ENCODE results near the gene GSTT2.

GSTT2 gene

GRCh38 chr22:24002272-24002671, 22.3 kb downstream of the GSTT2 start:
- H3K4me3 ChIP-seq (ENCODE audit: low read depth, low read length) = no peak overlapping the region
- DNase-seq (ENCODE audit: low read depth) = no peak
- TF ChIP-seq POLR2A (IDR thresholded peaks at IDR 0.05; ENCODE audit: extremely low read depth, insufficient read length) (no peak), CTCF (IDR thresholded peaks at IDR 0.05; ENCODE audit: low read depth, low read length) (no peak), MAX (IDR thresholded peaks at IDR 0.05; ENCODE audit: low read depth, low read length) (no peak), MYC (IDR thresholded peaks at IDR 0.05; ENCODE audit: low read depth, low read length) (no peak)

- H3K4me3 ChIP-seq (ENCODE audit: low read depth, low read length) = no peak overlapping the region
- no peak for DNase-seq (ENCODE audit: low read depth)
- TF ChIP-seq CTCF (IDR thresholded peaks at IDR 0.05; ENCODE audit: low read depth, low read length) = no peak
These were observed 22.9 kb downstream of the GSTT2 start for GRCh38 chr22:24002851-24003250.

- no peak for DNase-seq (ENCODE audit: low read depth)
- H3K4me3 ChIP-seq (ENCODE audit: low read depth, low read length) = no peak overlapping the region
- TF ChIP-seq CTCF (IDR thresholded peaks at IDR 0.05; ENCODE audit: low read depth, low read length) (no peak), POLR2A (IDR thresholded peaks at IDR 0.05; ENCODE audit: extremely low read depth, insufficient read length) (no peak), MAX (IDR thresholded peaks at IDR 0.05; ENCODE audit: low read depth, low read length) (no peak), MYC (IDR thresholded peaks at IDR 0.05; ENCODE audit: low read depth, low read length) (no peak)
These were observed 24.0 kb downstream of the GSTT2 start for GRCh38 chr22:24003887-24004286.

GRCh38 chr22:24005201-24005600, 25.3 kb downstream of the GSTT2 start, which contains the start of gene GSTT4:
TSS of gene GSTT4 (minus strand) at chr22:24005453. CDS start at chr22:24005356, 97 bp downstream.
- DNase-seq (ENCODE audit: low read depth) = no peak
- H3K4me3 ChIP-seq (ENCODE audit: low read depth, low read length) = no peak within 1 kb of the TSS
- TF ChIP-seq POLR2A (IDR thresholded peaks at IDR 0.05; ENCODE audit: extremely low read depth, insufficient read length) = no peak

- no peak for DNase-seq (ENCODE audit: low read depth)
- no peak overlapping the region for H3K4me3 ChIP-seq (ENCODE audit: low read depth, low read length)
- no peak for TF ChIP-seq POLR2A (IDR thresholded peaks at IDR 0.05; ENCODE audit: extremely low read depth, insufficient read length)
- TF ChIP-seq MAX (IDR thresholded peaks at IDR 0.05; ENCODE audit: low read depth, low read length) = no peak
- TF ChIP-seq MYC (IDR thresholded peaks at IDR 0.05; ENCODE audit: low read depth, low read length) = no peak
- no peak for TF ChIP-seq CTCF (IDR thresholded peaks at IDR 0.05; ENCODE audit: low read depth, low read length)
These were observed 26.4 kb downstream of the GSTT2 start for GRCh38 chr22:24006207-24006913.

GRCh38 chr22:24006914-24007214, 26.9 kb downstream of the GSTT2 start:
- no peak for DNase-seq (ENCODE audit: low read depth)
- TF ChIP-seq POLR2A (IDR thresholded peaks at IDR 0.05; ENCODE audit: extremely low read depth, insufficient read length) (no peak), MAX (IDR thresholded peaks at IDR 0.05; ENCODE audit: low read depth, low read length) (no peak)
- no peak overlapping the region for H3K4me3 ChIP-seq (ENCODE audit: low read depth, low read length)

GRCh38 chr22:24007253-24008021, 27.5 kb downstream of the GSTT2 start:
- no peak for DNase-seq (ENCODE audit: low read depth)
- no peak overlapping the region for H3K4me3 ChIP-seq (ENCODE audit: low read depth, low read length)
- TF ChIP-seq MAX (IDR thresholded peaks at IDR 0.05; ENCODE audit: low read depth, low read length) (no peak), CTCF (IDR thresholded peaks at IDR 0.05; ENCODE audit: low read depth, low read length) (no peak), POLR2A (IDR thresholded peaks at IDR 0.05; ENCODE audit: extremely low read depth, insufficient read length) (no peak), MYC (IDR thresholded peaks at IDR 0.05; ENCODE audit: low read depth, low read length) (no peak)

All from NB4 (cell line).